H1 (cell line): ENCODE measurements around the gene LAIR2. TPM values are rescaled to one million over a fixed set of nuclear protein-coding genes. Genes with fewer than 3 reads are reported as not detected.

Source experiments
- CTCF ChIA-PET: fragments of 300-600 bp; sonication (Branson Sonifier 250); formaldehyde crosslinking; loops from one replicate; lab custom pipeline; 2021; ENCODE audit not compliant: partially characterized antibody; lab: Charles Lee
- POLR2A ChIA-PET: fragments of 300-600 bp; sonication (Branson Sonifier 250); formaldehyde crosslinking; loops from one replicate; lab custom pipeline; 2021; ENCODE audit warnings: inconsistent platforms; ENCODE audit not compliant: partially characterized antibody; lab: Charles Lee
- DNase-seq, 2 experiments: peaks; one replicate each; pipeline versions ENCODE4 v3.0.0 to v3.0.0-alpha.2; 2010 to 2022; ENCODE audit warnings: low spot score in 2 of 2, low read depth in 1 of 2, mixed read lengths in 1 of 2
- FAIRE-seq: peaks from 2 replicates; lab custom pipeline; 2011; peaks lifted over from hg19 to GRCh38; lab: Jason Lieb, UNC
- H2AFZ ChIP-seq: 2 replicates; pipeline ENCODE4 v1.8.1; 2012; ENCODE audit warnings: low read length, inconsistent platforms
- H2AK5ac ChIP-seq: 2 replicates; pipeline ENCODE4 v1.6.1; 2013; ENCODE audit warnings: low read depth, low read length
- H2BK120ac ChIP-seq: replicated peaks from 2 replicates; pipeline ENCODE3; 2013; ENCODE audit warnings: low read depth, low read length, inconsistent platforms
- H2BK12ac ChIP-seq: 2 replicates; pipeline ENCODE4 v1.6.1; 2013; ENCODE audit warnings: low read depth, low read length
- H2BK15ac ChIP-seq: 2 replicates; pipeline ENCODE4 v1.6.1; 2013; ENCODE audit warnings: low read length
- H2BK20ac ChIP-seq: 2 replicates; pipeline ENCODE4 v1.6.1; 2013; ENCODE audit warnings: low read length
- H2BK5ac ChIP-seq: 2 replicates; pipeline ENCODE4 v1.6.1; 2013; ENCODE audit warnings: low read depth, low read length
- H3K14ac ChIP-seq: 2 replicates; pipeline ENCODE4 v1.6.1; 2013; ENCODE audit warnings: inconsistent platforms; ENCODE audit not compliant: insufficient read length
- H3K18ac ChIP-seq: 2 replicates; pipeline ENCODE4 v1.6.1; 2013; ENCODE audit warnings: low read length; ENCODE audit errors: extremely low read depth
- H3K23ac ChIP-seq: 2 replicates; pipeline ENCODE4 v1.6.1; 2013; ENCODE audit warnings: inconsistent platforms; ENCODE audit not compliant: insufficient read length
- H3K23me2 ChIP-seq: 2 replicates; pipeline ENCODE4 v1.6.1; 2013; ENCODE audit warnings: low read depth, low read length
- H3K27ac ChIP-seq: 2 replicates; pipeline ENCODE4 v1.6.1; 2011; ENCODE audit warnings: low read depth, low read length, inconsistent platforms
- H3K27me3 ChIP-seq, 4 experiments: replicated peaks in 1 of 4; 1 replicate in 1 of 4; 2 replicates in 3 of 4; pipeline versions ENCODE4 v1.6.1 to v1.8.1; 2011 to 2013; ENCODE audit warnings: low read length in 3 of 4, mild to moderate bottlenecking in 3 of 4, inconsistent platforms in 2 of 4, mixed read lengths in 2 of 4, moderate library complexity in 1 of 4; ENCODE audit not compliant: control insufficient read depth in 3 of 4, insufficient read depth in 3 of 4; ENCODE audit errors: extremely low read depth in 1 of 4
- H3K36me3 ChIP-seq, 4 experiments: 2 replicates each; pipeline versions ENCODE4 v1.6.1 to v1.8.1; 2011 to 2013; ENCODE audit warnings: mild to moderate bottlenecking in 4 of 4, low read length in 3 of 4, moderate library complexity in 2 of 4, control low read depth in 1 of 4, inconsistent platforms in 1 of 4; ENCODE audit not compliant: insufficient read depth in 4 of 4, control insufficient read depth in 2 of 4
- H3K4ac ChIP-seq: replicated peaks from 2 replicates; pipeline ENCODE3; 2013; ENCODE audit warnings: low read length, low read depth, mixed read lengths, inconsistent platforms; ENCODE audit not compliant: insufficient read length
- H3K4me1 ChIP-seq, 4 experiments: replicated peaks in 1 of 4; 1 replicate in 1 of 4; 2 replicates in 3 of 4; pipeline versions ENCODE4 v1.6.1 to v1.8.1; 2011 to 2013; ENCODE audit warnings: low read length in 3 of 4, inconsistent platforms in 2 of 4, mixed read lengths in 1 of 4; ENCODE audit not compliant: insufficient read depth in 4 of 4, control insufficient read depth in 3 of 4
- H3K4me2 ChIP-seq, 2 experiments: 2 replicates each; pipeline versions ENCODE4 v1.6.1 to v1.8.1; 2011 to 2013; ENCODE audit warnings: low read depth in 2 of 2, low read length in 2 of 2, control low read depth in 1 of 2, inconsistent platforms in 1 of 2, mild to moderate bottlenecking in 1 of 2; ENCODE audit not compliant: insufficient read depth in 1 of 2
- H3K4me3 ChIP-seq, 4 experiments: fragments of 200-600, 300-600 bp in 1 of 4; sonication (generic), shearing (Covaris generic), sonication (Bioruptor Twin) in 1 of 4; 2 replicates each; pipeline versions ENCODE4 v1.5.1 to v1.8.1; 2011 to 2016; ENCODE audit warnings: low read length in 4 of 4, low read depth in 3 of 4, control low read depth in 2 of 4, inconsistent platforms in 2 of 4, mild to moderate bottlenecking in 2 of 4, mixed read lengths in 1 of 4, moderate library complexity in 1 of 4; ENCODE audit not compliant: insufficient read depth in 2 of 4; ENCODE audit errors: extremely low read depth in 1 of 4
- H3K56ac ChIP-seq: replicated peaks from 2 replicates; pipeline ENCODE3; 2013; ENCODE audit warnings: low read depth, mild to moderate bottlenecking, mixed read lengths, low read length, inconsistent platforms; ENCODE audit not compliant: insufficient read length
- H3K79me1 ChIP-seq: 2 replicates; pipeline ENCODE4 v1.6.1; 2013; ENCODE audit warnings: low read depth, low read length, control low read depth
- H3K79me2 ChIP-seq, 2 experiments: 2 replicates each; pipeline versions ENCODE4 v1.6.1 to v1.8.1; 2012 to 2013; ENCODE audit warnings: low read length in 2 of 2, mild to moderate bottlenecking in 2 of 2, inconsistent platforms in 1 of 2; ENCODE audit not compliant: insufficient read depth in 2 of 2, control insufficient read depth in 1 of 2
- H3K9ac ChIP-seq, 4 experiments: replicated peaks in 1 of 4; 1 replicate in 1 of 4; 2 replicates in 3 of 4; pipeline versions ENCODE4 v1.6.1 to v1.8.1; 2011 to 2013; ENCODE audit warnings: low read depth in 3 of 4, low read length in 3 of 4, control low read depth in 2 of 4, mild to moderate bottlenecking in 2 of 4, moderate library complexity in 2 of 4, inconsistent platforms in 1 of 4; ENCODE audit errors: extremely low read depth in 1 of 4
- H3K9me3 ChIP-seq, 2 experiments: 2 replicates each; pipeline versions ENCODE4 v1.6.1 to v1.8.1; 2012 to 2013; ENCODE audit warnings: mild to moderate bottlenecking in 2 of 2, moderate library complexity in 2 of 2, control low read depth in 1 of 2, inconsistent platforms in 1 of 2, low read depth in 1 of 2, low read length in 1 of 2, mixed read lengths in 1 of 2; ENCODE audit not compliant: insufficient read depth in 2 of 2
- H4K20me1 ChIP-seq, 2 experiments: replicated peaks in 1 of 2; 2 replicates each; pipeline versions ENCODE3 to v1.8.1; 2011 to 2013; ENCODE audit warnings: inconsistent platforms in 2 of 2, low read length in 2 of 2, mild to moderate bottlenecking in 1 of 2; ENCODE audit not compliant: insufficient read depth in 2 of 2, control insufficient read depth in 1 of 2
- H4K5ac ChIP-seq: 2 replicates; pipeline ENCODE4 v1.6.1; 2013; ENCODE audit warnings: low read length, low read depth, mixed read lengths, inconsistent platforms; ENCODE audit not compliant: insufficient read length
- H4K8ac ChIP-seq: 2 replicates; pipeline ENCODE4 v1.8.0; 2013; ENCODE audit warnings: mild to moderate bottlenecking, moderate library complexity, low read length, inconsistent platforms; ENCODE audit not compliant: insufficient read depth; ENCODE audit errors: extremely low read depth
- H4K91ac ChIP-seq: replicated peaks from 2 replicates; pipeline ENCODE3; 2013; ENCODE audit warnings: low read length, mixed read lengths, inconsistent platforms; ENCODE audit not compliant: insufficient read length
- CBX5 ChIP-seq: fragments of 300-800, 300-1000 bp; sonication (generic); IDR thresholded peaks from 2 replicates; pipeline ENCODE4 v1.7.1; 2016; ENCODE audit warnings: antibody characterized with exemption, low read length, low read depth
- CHD1 ChIP-seq: IDR thresholded peaks from 2 replicates; pipeline ENCODE4 v1.6.1; 2012; ENCODE audit warnings: low read depth, low read length, improper control_type of control experiment
- EP300 ChIP-seq, 2 experiments: IDR thresholded peaks; 1 replicate in 1 of 2; 2 replicates in 1 of 2; pipeline ENCODE4 v1.6.1; 2011 to 2012; ENCODE audit warnings: low read depth in 2 of 2, low read length in 2 of 2, mild to moderate bottlenecking in 2 of 2, borderline replicate concordance in 1 of 2, inconsistent platforms in 1 of 2, moderate library complexity in 1 of 2
- EZH2 ChIP-seq: fragments of 200-600 bp; sonication (generic); IDR thresholded peaks from 2 replicates; pipeline ENCODE4 v1.7.1; 2012; ENCODE audit warnings: low read depth, mild to moderate bottlenecking, moderate library complexity, low read length, inconsistent platforms; ENCODE audit not compliant: severe bottlenecking
- HDAC2 ChIP-seq, 2 experiments: fragments of 300-600 bp in 1 of 2; sonication (generic) in 1 of 2; IDR thresholded peaks; 2 replicates each; pipeline ENCODE4 v1.6.1; 2011 to 2012; ENCODE audit warnings: low read depth in 2 of 2, low read length in 2 of 2, mild to moderate bottlenecking in 2 of 2, moderate library complexity in 2 of 2, borderline replicate concordance in 1 of 2, inconsistent platforms in 1 of 2
- KDM1A ChIP-seq: fragments of 200-600, 300-600 bp; sonication (generic); IDR thresholded peaks from 2 replicates; pipeline ENCODE4 v1.7.1; 2016; ENCODE audit warnings: mild to moderate bottlenecking, low read length, borderline replicate concordance
- RFX5 ChIP-seq: IDR thresholded peaks from 2 replicates; pipeline ENCODE4 v1.6.1; 2011; ENCODE audit warnings: low read depth, low read length, improper control_type of control experiment, borderline replicate concordance
- SP1 ChIP-seq: IDR thresholded peaks from 2 replicates; pipeline ENCODE4 v1.6.1; 2011; ENCODE audit warnings: low read depth, low read length
- SP2 ChIP-seq: IDR thresholded peaks from 2 replicates; pipeline ENCODE4 v1.6.1; 2012; ENCODE audit warnings: mild to moderate bottlenecking, low read length, inconsistent platforms
- SUZ12 ChIP-seq: fragments of 200-600 bp; sonication (generic); IDR thresholded peaks from 2 replicates; pipeline ENCODE4 v1.6.1; 2012; ENCODE audit warnings: mild to moderate bottlenecking, inconsistent platforms, low read length, moderate library complexity, mixed read lengths
- WGBS, 2 experiments: shearing (Covaris generic) in 1 of 2; methylation state at CpG; one replicate each; pipeline versions ENCODE4 v1.1.6 to v1.1.7; 2013 to 2015; ENCODE audit warnings: low lambda C conversion rate in 2 of 2, mixed read lengths in 2 of 2, inconsistent platforms in 1 of 2, low coverage in 1 of 2, missing lambda C conversion rate in 1 of 2; ENCODE audit not compliant: insufficient replicate concordance in 2 of 2, insufficient coverage in 1 of 2, insufficient read length in 1 of 2; ENCODE audit errors: extremely low coverage in 1 of 2, missing lambda C conversion rate in 1 of 2; 5-methylcytosine and 5-hydroxymethylcytosine counted together
- polyA plus RNA-seq, 7 experiments: library from polyadenylated mRNA; depleted of rRNA in 3 of 7; stranded (reverse) in 5 of 7; unstranded in 2 of 7; fragments of >200 nt in 5 of 7; fragments of 200-250 nt in 2 of 7; gene quantifications; 1 replicate in 5 of 7; 2 replicates in 1 of 7; 4 replicates in 1 of 7; pipeline versions ENCODE4 v1.2.1 to v1.2.3, GENCODE V29; 2011 to 2013; ENCODE audit warnings: missing spikeins in 2 of 7, mixed read lengths in 2 of 7
- total RNA-seq: library from RNA; stranded (reverse); fragmentation: NEBNext Ultra II Directional; extraction: Animal tissue kit (Norgen Biotek cat#: 25700); gene quantifications from 2 replicates; pipeline ENCODE4 v1.2.1, GENCODE V29; 2021

The LAIR2 gene
- total and polyA plus RNA-seq, 2 of the 8 experiments (the other 6 are each of a cell fraction or from before 2014, with no cell fraction given), result not detected

DNA sequence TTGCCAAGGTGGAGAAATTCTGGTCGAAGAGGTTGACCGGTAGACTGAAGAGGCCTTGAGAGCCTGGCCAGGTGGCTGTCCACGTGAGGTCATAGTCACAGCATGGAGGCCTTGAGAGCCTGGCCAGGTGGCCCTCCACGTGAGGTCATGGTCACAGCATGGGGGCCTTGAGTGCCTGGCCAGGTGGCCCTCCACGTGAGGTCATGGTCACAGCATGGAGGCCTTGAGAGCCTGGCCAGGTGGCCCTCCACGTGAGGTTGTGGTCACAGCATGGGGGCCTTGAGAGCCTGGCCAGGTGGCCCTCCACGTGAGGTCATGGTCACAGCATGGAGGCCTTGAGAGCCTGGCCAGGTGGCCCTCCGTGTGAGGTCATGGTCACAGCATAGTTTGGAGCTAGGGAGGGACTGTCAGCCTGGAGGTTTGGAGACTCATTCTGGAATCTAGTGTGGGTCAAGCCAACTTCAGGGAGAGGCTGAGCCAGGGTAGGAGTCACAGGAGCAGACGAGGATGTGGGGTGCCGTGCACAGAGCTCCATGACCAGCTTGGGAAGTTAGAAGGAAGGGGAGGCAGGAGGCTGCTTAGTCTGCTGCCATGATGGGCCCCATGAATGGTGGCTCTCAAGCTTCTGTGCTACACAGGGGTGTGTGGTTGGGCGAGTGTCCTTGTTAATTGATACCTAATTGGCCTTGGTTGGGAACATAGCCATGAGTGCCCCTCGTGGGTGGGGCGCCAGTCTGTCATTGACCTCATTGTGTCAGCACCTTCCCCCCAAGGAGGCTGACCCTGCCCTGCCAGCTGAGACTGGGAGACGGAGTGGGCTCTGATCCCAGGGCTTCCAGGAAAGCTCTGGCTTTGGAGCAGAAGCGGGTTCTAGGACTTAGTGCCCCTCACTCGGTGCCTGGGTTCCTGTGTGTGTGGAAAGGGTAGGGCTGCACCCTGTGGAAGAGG lies 43.1 kb upstream of the LAIR2 start:
- peaks cover 0 to 8% (median 5%) of the 10 kb centered on the region in 4 experiments; a peak in 5 of 7 replicates for H3K4me1 ChIP-seq
- H3K14ac ChIP-seq, result no peak overlapping the region
- no peak overlapping the region for H3K4me3 ChIP-seq
- no peak overlapping the region for H2AFZ ChIP-seq
- H4K20me1 ChIP-seq, result peaks cover 10 to 38% of the 10 kb centered on the region in 2 experiments
- no peak overlapping the region for H2BK12ac ChIP-seq
- no peak for FAIRE-seq
- ChIA-PET POLR2A (interaction anchor here (1.0 to 6.7 kb wide), 7 partner anchors 9 to 621 kb away, joined by 3 to 129 read pairs (median 3); partner anchors contain the start of genes CDC42EP5 and LENG8), CTCF (interaction anchor here (0.7 to 0.9 kb wide), 2 partner anchors 61 to 1167 kb away, joined by 3 read pairs; no protein-coding TSS in a partner anchor)
- H3K27me3 ChIP-seq, result no peaks in the 10 kb centered on the region
- peaks cover 27 to 55% (median 47%) of the 10 kb centered on the region in 4 experiments; a peak in 7 of 8 replicates for H3K36me3 ChIP-seq
- no peak overlapping the region for H4K91ac ChIP-seq
- H2BK20ac ChIP-seq, result no peak overlapping the region
- H3K56ac ChIP-seq, result no peak overlapping the region
- no peak overlapping the region for H2AK5ac ChIP-seq
- H3K9me3 ChIP-seq, result no peaks in the 10 kb centered on the region
- no peak for DNase-seq
- H3K23ac ChIP-seq, result no peak overlapping the region
- no peak overlapping the region for H2BK15ac ChIP-seq
- H2BK5ac ChIP-seq, result no peak overlapping the region; the same call in 1 of the 2 replicates
- 84% methylated on average over 13 of the region's 16 CpGs; no CpG with 5 or more reads in 1 of the 2 experiments for WGBS, 2 experiments
- no peak overlapping the region for H3K27ac ChIP-seq
- no peak overlapping the region for H4K8ac ChIP-seq
- H3K79me1 ChIP-seq, result peaks cover 15% of the 10 kb centered on the region
- no peak overlapping the region for H2BK120ac ChIP-seq
- H3K18ac ChIP-seq, result no peak overlapping the region
- peaks cover 0 to 4% of the 10 kb centered on the region in 2 experiments; a peak in 1 of 4 replicates for H3K79me2 ChIP-seq
- H3K4ac ChIP-seq, result no peak overlapping the region
- H3K4me2 ChIP-seq, result no peak overlapping the region
- no peak overlapping the region for H3K9ac ChIP-seq
- peaks cover 5% of the 10 kb centered on the region; the same call in 1 of the 2 replicates for H3K23me2 ChIP-seq
- no peak overlapping the region for H4K5ac ChIP-seq
- TF ChIP-seq SUZ12 (no peak), SP1 (no peak), RFX5 (no peak), CHD1 (no peak), CBX5 (no peak), EZH2 (no peak), KDM1A (no peak), SP2 (no peak), HDAC2 (IDR thresholded peaks at IDR 0.05; ENCODE audit: borderline replicate concordance in 1 of 2, low read depth in 2 of 2, low read length in 2 of 2) (no peak), EP300 (IDR thresholded peaks at IDR 0.05; ENCODE audit: borderline replicate concordance in 1 of 2, low read depth in 2 of 2, low read length in 2 of 2) (no peak)
